DMS153 (cell line): Measurements from ENCODE around the gene DNMT3A.

ENCODE experiments used
- DNase-seq: peaks from one replicate; lab custom pipeline; 2025; lab: John Stamatoyannopoulos, UW

Gene DNMT3A

GRCh38 chr2:25324905-25325592 is 16.7 kb downstream of the DNMT3A start:
- DNase-seq, result no peak

- DNase-seq, result no peak
Measured at GRCh38 chr2:25324251-25324650, 17.5 kb downstream of the DNMT3A start.

GRCh38 chr2:25323610-25324189 is 18.0 kb downstream of the DNMT3A start:
- DNase-seq, result no peak

GRCh38 chr2:25323042-25323514 is 18.6 kb downstream of the DNMT3A start:
- no peak for DNase-seq

- DNase-seq, result no peak
Measured at GRCh38 chr2:25322312-25322711, 19.4 kb downstream of the DNMT3A start.

GRCh38 chr2:25320077-25320476 is 21.6 kb downstream of the DNMT3A start:
- no peak for DNase-seq

GRCh38 chr2:25316101-25316500 is 25.6 kb downstream of the DNMT3A start:
- no peak for DNase-seq

GRCh38 chr2:25315316-25315680 is 26.4 kb downstream of the DNMT3A start:
- no peak for DNase-seq

- peak; percentile 60 for DNase-seq
Measured at GRCh38 chr2:25314514-25315315, 27.0 kb downstream of the DNMT3A start.

GRCh38 chr2:25313711-25314513 is 27.8 kb downstream of the DNMT3A start:
- no peak for DNase-seq

GRCh38 chr2:25312958-25313710 is 28.6 kb downstream of the DNMT3A start:
- DNase-seq, result no peak

GRCh38 chr2:25311865-25312575 is 29.7 kb downstream of the DNMT3A start:
- no peak for DNase-seq

- peak; percentile 91 for DNase-seq
Measured at GRCh38 chr2:25310965-25311864, 30.5 kb downstream of the DNMT3A start.

- DNase-seq, result no peak
Measured at GRCh38 chr2:25310709-25310964, 31.1 kb downstream of the DNMT3A start.

- DNase-seq, result peak; percentile 47
Measured at GRCh38 chr2:25309402-25309801, 32.3 kb downstream of the DNMT3A start.

- DNase-seq, result no peak
Measured at GRCh38 chr2:25308599-25308998, 33.1 kb downstream of the DNMT3A start.

- DNase-seq, result no peak
Measured at GRCh38 chr2:25307949-25308557, 33.7 kb downstream of the DNMT3A start.

GRCh38 chr2:25306777-25307368 is 34.9 kb downstream of the DNMT3A start:
- DNase-seq, result no peak

- DNase-seq, result no peak
Measured at GRCh38 chr2:25305775-25306174, 36.0 kb downstream of the DNMT3A start.
